Measurements from ENCODE around the gene AHI1. TPM values are rescaled to one million over a fixed set of nuclear protein-coding genes. Genes with fewer than 3 reads are reported as not detected.

Gene AHI1
- total and polyA plus RNA-seq, 2 of the 13 experiments (the other 11 are each of a cell fraction or from before 2014, with no cell fraction given): 7.2 to 18.6 TPM

DNA sequence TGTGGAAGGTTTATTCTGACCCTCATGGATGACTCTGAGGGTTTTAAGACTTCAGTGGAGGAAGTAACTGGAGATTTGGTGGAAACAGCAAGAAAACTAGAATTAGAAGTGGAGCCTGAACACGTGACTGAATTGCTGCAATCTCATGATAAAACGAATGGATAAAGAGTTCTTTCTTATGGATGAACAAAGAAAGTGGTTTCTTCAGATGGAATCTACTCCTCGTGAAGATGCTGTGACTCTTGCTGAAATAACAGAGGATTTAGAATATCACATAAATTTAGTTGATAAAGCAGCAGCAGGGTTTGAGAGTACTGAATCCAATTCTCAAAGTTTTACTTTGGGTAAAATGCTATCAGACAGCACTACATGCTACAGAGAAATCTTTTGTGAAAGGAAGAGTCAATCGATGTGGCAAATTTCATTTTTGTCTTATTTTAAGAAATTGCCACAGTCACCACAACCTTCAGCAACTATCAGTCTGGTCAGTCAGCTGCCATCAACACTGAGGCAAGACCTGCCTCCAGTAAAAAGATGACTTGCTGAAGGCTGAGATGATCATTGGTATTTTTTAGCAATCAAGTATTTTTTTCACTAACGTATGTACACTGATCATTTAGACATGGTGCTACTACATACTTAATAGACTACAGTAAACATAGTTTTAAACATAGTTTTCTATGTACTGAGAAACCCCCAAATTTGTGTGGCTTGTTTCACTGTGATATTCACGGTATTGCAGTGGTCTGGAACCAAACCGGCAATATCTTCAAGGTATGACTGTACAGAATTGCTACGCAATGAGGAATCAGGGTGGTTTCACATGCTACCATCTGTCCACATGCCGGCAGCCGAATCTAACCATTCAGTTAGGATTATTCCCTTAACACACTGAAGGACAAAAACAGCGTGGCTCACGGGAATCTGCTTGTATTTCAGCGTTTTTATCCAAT is 167.4 kb downstream of the AHI1 start:
- no peak overlapping the region for H2AFZ ChIP-seq (ENCODE audit: low read length)
- BruUV-seq (replicated peaks): no TSS peak
- TF ChIP-seq RFX1 (IDR thresholded peaks at IDR 0.05): no peak
- no peak for TF ChIP-seq ZNF724P (CRISPR knock-in tag; IDR thresholded peaks at IDR 0.05; ENCODE audit: borderline replicate concordance)
- TF ChIP-seq SMYD3 (CRISPR knock-in tag; IDR thresholded peaks at IDR 0.05): no peak
- TF ChIP-seq PLRG1 (conservative IDR thresholded peaks at IDR 0.05): no peak
- TF ChIP-seq, protein P1, sequence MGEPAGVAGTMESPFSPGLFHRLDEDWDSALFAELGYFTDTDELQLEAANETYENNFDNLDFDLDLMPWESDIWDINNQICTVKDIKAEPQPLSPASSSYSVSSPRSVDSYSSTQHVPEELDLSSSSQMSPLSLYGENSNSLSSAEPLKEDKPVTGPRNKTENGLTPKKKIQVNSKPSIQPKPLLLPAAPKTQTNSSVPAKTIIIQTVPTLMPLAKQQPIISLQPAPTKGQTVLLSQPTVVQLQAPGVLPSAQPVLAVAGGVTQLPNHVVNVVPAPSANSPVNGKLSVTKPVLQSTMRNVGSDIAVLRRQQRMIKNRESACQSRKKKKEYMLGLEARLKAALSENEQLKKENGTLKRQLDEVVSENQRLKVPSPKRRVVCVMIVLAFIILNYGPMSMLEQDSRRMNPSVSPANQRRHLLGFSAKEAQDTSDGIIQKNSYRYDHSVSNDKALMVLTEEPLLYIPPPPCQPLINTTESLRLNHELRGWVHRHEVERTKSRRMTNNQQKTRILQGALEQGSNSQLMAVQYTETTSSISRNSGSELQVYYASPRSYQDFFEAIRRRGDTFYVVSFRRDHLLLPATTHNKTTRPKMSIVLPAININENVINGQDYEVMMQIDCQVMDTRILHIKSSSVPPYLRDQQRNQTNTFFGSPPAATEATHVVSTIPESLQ (CRISPR knock-in tag; conservative IDR thresholded peaks at IDR 0.05): no peak
- TF ChIP-seq, protein P2, sequence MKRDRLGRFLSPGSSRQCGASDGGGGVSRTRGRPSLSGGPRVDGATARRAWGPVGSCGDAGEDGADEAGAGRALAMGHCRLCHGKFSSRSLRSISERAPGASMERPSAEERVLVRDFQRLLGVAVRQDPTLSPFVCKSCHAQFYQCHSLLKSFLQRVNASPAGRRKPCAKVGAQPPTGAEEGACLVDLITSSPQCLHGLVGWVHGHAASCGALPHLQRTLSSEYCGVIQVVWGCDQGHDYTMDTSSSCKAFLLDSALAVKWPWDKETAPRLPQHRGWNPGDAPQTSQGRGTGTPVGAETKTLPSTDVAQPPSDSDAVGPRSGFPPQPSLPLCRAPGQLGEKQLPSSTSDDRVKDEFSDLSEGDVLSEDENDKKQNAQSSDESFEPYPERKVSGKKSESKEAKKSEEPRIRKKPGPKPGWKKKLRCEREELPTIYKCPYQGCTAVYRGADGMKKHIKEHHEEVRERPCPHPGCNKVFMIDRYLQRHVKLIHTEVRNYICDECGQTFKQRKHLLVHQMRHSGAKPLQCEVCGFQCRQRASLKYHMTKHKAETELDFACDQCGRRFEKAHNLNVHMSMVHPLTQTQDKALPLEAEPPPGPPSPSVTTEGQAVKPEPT (CRISPR knock-in tag; IDR thresholded peaks at IDR 0.05; ENCODE audit: low read depth): no peak
- TF ChIP-seq ATAD3A (CRISPR knock-in tag; IDR thresholded peaks at IDR 0.05): no peak
- no peak for TF ChIP-seq DMAP1 (CRISPR knock-in tag; IDR thresholded peaks at IDR 0.05)
- TF ChIP-seq ERF (CRISPR knock-in tag; IDR thresholded peaks at IDR 0.05): no peak
- TF ChIP-seq, protein P3, sequence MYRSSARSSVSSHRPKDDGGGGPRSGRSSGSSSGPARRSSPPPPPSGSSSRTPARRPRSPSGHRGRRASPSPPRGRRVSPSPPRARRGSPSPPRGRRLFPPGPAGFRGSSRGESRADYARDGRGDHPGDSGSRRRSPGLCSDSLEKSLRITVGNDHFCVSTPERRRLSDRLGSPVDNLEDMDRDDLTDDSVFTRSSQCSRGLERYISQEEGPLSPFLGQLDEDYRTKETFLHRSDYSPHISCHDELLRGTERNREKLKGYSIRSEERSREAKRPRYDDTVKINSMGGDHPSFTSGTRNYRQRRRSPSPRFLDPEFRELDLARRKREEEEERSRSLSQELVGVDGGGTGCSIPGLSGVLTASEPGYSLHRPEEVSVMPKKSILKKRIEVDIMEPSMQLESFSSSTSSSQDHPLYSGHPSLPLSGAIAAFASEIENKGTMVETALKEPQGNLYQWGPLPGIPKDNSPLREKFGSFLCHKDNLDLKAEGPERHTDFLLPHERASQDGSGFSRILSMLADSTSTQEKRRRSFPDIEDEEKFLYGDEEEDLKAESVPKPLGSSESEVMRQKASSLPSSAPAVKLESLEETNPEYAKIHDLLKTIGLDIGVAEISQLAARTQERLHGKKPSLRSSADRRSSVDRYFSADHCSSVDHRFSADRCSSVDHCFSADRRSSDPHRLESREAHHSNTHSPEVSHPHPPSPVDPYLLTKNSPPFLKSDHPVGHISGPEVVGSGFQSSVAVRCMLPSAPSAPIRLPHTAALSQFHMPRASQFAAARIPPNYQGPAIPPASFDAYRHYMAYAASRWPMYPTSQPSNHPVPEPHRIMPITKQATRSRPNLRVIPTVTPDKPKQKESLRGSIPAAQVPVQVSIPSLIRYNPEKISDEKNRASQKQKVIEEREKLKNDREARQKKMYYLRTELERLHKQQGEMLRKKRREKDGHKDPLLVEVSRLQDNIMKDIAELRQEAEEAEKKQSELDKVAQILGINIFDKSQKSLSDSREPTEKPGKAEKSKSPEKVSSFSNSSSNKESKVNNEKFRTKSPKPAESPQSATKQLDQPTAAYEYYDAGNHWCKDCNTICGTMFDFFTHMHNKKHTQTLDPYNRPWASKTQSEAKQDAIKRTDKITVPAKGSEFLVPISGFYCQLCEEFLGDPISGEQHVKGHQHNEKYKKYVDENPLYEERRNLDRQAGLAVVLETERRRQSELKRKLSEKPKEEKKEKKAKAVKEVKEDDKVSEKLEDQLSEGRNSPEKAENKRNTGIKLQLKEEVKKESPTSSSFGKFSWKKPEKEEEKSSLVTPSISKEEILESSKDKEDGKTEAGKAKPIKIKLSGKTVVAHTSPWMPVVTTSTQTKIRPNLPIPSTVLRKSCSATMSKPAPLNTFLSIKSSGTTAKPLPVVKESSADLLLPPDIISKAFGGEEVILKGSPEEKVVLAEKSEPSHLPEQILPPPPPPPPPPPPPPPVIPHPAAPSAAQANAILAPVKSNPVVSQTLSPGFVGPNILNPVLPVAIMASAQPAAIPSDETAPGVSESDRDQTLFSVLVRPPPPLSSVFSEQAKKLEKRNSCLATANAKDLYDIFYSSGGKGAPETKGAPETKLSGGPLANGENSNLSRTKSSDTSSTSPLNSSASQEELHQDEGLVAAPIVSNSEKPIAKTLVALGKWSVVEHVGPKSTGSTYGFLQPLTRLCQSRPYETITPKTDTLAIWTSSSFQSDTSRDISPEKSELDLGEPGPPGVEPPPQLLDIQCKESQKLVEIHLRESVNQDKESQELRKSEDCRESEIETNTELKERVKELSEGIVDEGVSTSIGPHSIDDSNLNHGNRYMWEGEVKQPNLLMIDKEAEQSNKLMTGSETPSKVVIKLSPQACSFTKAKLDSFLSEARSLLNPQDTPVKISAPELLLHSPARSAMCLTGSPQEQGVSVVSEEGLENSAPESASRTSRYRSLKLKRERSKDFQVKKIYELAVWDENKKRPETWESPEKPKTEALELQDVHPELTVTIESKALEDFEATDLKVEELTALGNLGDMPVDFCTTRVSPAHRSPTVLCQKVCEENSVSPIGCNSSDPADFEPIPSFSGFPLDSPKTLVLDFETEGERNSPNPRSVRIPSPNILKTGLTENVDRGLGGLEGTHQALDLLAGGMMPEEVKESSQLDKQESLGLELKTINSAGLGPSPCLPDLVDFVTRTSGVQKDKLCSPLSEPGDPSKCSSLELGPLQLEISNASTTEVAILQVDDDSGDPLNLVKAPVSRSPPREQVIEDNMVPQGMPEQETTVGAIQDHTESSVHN (CRISPR knock-in tag; IDR thresholded peaks at IDR 0.05): no peak
- TF ChIP-seq ZNF570 (CRISPR knock-in tag; IDR thresholded peaks at IDR 0.05; ENCODE audit: borderline replicate concordance): no peak

More for the DNA sequence above, 167.4 kb downstream of the AHI1 start:
- Histone ChIP-seq H3K4me1 (ENCODE audit: insufficient read depth, low read length) (no peaks in the 10 kb centered on the region), H4K20me1 (ENCODE audit: insufficient read depth, low read length) (no peaks in the 10 kb centered on the region), H3K9me3 (ENCODE audit: low read length) (no peaks in the 10 kb centered on the region), H3K36me3 (replicated peaks in 1 of 2; ENCODE audit: control insufficient read depth in 1 of 2, insufficient read depth in 2 of 2, low read length in 2 of 2) (no peaks in the 10 kb centered on the region), H3K27ac (ENCODE audit: extremely low read length, insufficient read depth, low read length) (no peak overlapping the region), H3K9ac (ENCODE audit: insufficient read depth, low read depth, low read length) (no peak overlapping the region), H3K4me3 (replicated peaks in 1 of 3; ENCODE audit: insufficient read depth in 1 of 3, low read depth in 2 of 3, low read length in 3 of 3) (no peak overlapping the region), H3K79me2 (ENCODE audit: insufficient read depth, low read length) (no peaks in the 10 kb centered on the region), H3K4me2 (ENCODE audit: low read depth, low read length) (no peak overlapping the region), H3K27me3 (ENCODE audit: control insufficient read depth in 1 of 2, insufficient read depth in 2 of 2, low read length in 2 of 2) (no peaks in the 10 kb centered on the region)
- DNase-seq (ENCODE audit: low spot score): no peak
- ATAC-seq: no peak
- CTCF ChIA-PET (ENCODE audit: low intra/inter-chr PET ratio, low total read pairs): no interaction called here
- POLR2A ChIA-PET: no interaction called here
- intact Hi-C loops (cut with micrococcal nuclease; ENCODE audit: unreplicated experiment) (no loop called here), in situ Hi-C loops (cut with HindIII; ENCODE audit: extremely low pct_ligation_motif_present, low pct_unique_long_range_greater_than_20kb) (no loop called here)
- WGBS (ENCODE audit: low lambda C conversion rate): 90% methylated on average over 13 of the region's 13 CpGs
- no peak for FAIRE-seq
